ENCODE data around the gene NTN5.

NTN5 gene

GRCh38 chr19:48629599-48630295 lies 43.1 kb downstream of the NTN5 start:
- DNase-seq (ENCODE audit: low spot score): peak; percentile 44

GRCh38 chr19:48629297-48629598 lies 43.6 kb downstream of the NTN5 start:
- no peak for DNase-seq (ENCODE audit: low spot score)

GRCh38 chr19:48628486-48629296 lies 44.1 kb downstream of the NTN5 start:
- DNase-seq (ENCODE audit: low spot score): no peak

- DNase-seq (ENCODE audit: low spot score): peak; percentile 6
Measured at GRCh38 chr19:48627865-48628314, 44.9 kb downstream of the NTN5 start.

- DNase-seq (ENCODE audit: low spot score): no peak
Measured at GRCh38 chr19:48627201-48627864, 45.5 kb downstream of the NTN5 start.

- no peak for DNase-seq (ENCODE audit: low spot score)
Measured at GRCh38 chr19:48625891-48626327, 46.9 kb downstream of the NTN5 start.

- DNase-seq (ENCODE audit: low spot score): peak; percentile 30
Measured at GRCh38 chr19:48624791-48625723, 47.8 kb downstream of the NTN5 start.

- peak; percentile 96 for DNase-seq (ENCODE audit: low spot score)
Measured at GRCh38 chr19:48624067-48624594, 48.7 kb downstream of the NTN5 start.

- peak; percentile 84 for DNase-seq (ENCODE audit: low spot score)
Measured at GRCh38 chr19:48623556-48624066, 49.2 kb downstream of the NTN5 start.

GRCh38 chr19:48619692-48620585 lies 52.9 kb downstream of the NTN5 start:
- DNase-seq (ENCODE audit: low spot score): peak; percentile 11

- peak; percentile 100 for DNase-seq (ENCODE audit: low spot score)
Measured at GRCh38 chr19:48618916-48619691, 53.7 kb downstream of the NTN5 start, which contains the start of the genes RPL18 and SPHK2. Gene RPL18, minus strand, starts transcription at chr19:48619178. Its CDS starts 35 bp downstream, at chr19:48619143. Gene SPHK2, plus strand, starts transcription at chr19:48619506. Its CDS starts 1,009 bp downstream, at chr19:48620515.

GRCh38 chr19:48618278-48618915 lies 54.4 kb downstream of the NTN5 start:
- no peak for DNase-seq (ENCODE audit: low spot score)

- peak; percentile 9 for DNase-seq (ENCODE audit: low spot score)
Measured at GRCh38 chr19:48617146-48617937, 55.5 kb downstream of the NTN5 start.

GRCh38 chr19:48616491-48617056 lies 56.2 kb downstream of the NTN5 start:
- DNase-seq (ENCODE audit: low spot score): no peak

GRCh38 chr19:48616041-48616436 lies 56.8 kb downstream of the NTN5 start:
- no peak for DNase-seq (ENCODE audit: low spot score)

- no peak for DNase-seq (ENCODE audit: low spot score)
Measured at GRCh38 chr19:48615231-48616040, 57.4 kb downstream of the NTN5 start.
